Spleen (tissue), 13 donors: ENCODE data around the gene TOX3. TPM values are rescaled to one million over a fixed set of nuclear protein-coding genes. Genes with fewer than 3 reads are reported as not detected.

Experiments
- DNase-seq: peaks from one replicate; pipeline ENCODE4 v3.0.0-alpha.2; 2020
- H3K27ac ChIP-seq, 8 donors: fragments of 200-600 bp; sonication (generic) in 7 of 8; 1 replicate in 4 of 8; 2 replicates in 4 of 8; pipeline versions ENCODE4 v1.5.0 to v1.8.0; 2016 to 2021; ENCODE audit warnings: inconsistent platforms in 4 of 8, mild to moderate bottlenecking in 4 of 8, moderate library complexity in 1 of 8
- H3K27me3 ChIP-seq, 7 donors: fragments of 200-600 bp; sonication (generic) in 6 of 7; replicated peaks in 1 of 7; 1 replicate in 4 of 7; 2 replicates in 3 of 7; pipeline versions ENCODE4 v1.5.0 to v1.8.0; 2016 to 2021; ENCODE audit warnings: inconsistent platforms in 3 of 7, mild to moderate bottlenecking in 1 of 7
- H3K36me3 ChIP-seq, 6 donors: fragments of 200-600 bp; sonication (generic) in 5 of 6; 1 replicate in 4 of 6; 2 replicates in 2 of 6; pipeline versions ENCODE4 v1.5.0 to v1.8.0; 2016 to 2021; ENCODE audit warnings: inconsistent platforms in 2 of 6
- H3K4me1 ChIP-seq, 6 donors: fragments of 200-600 bp; sonication (generic) in 5 of 6; 1 replicate in 3 of 6; 2 replicates in 3 of 6; pipeline versions ENCODE4 v1.5.0 to v1.8.0; 2016 to 2021; ENCODE audit warnings: inconsistent platforms in 3 of 6
- H3K4me3 ChIP-seq, 8 donors: fragments of 200-600 bp; sonication (generic) in 7 of 8; 1 replicate in 4 of 8; 2 replicates in 4 of 8; pipeline versions ENCODE4 v1.5.0 to v1.8.0; 2016 to 2021; ENCODE audit warnings: inconsistent platforms in 4 of 8, mild to moderate bottlenecking in 4 of 8, moderate library complexity in 2 of 8
- H3K9me3 ChIP-seq, 8 donors: fragments of 200-600 bp; sonication (generic) in 7 of 8; 1 replicate in 4 of 8; 2 replicates in 4 of 8; pipeline versions ENCODE4 v1.5.0 to v1.8.0; 2016 to 2021; ENCODE audit warnings: inconsistent platforms in 4 of 8
- CTCF ChIP-seq, 11 experiments: fragments of 200-600 bp in 7 of 11; fragments of 450-650 bp in 4 of 11; sonication (generic) in 4 of 11; IDR thresholded peaks in 8 of 11; conservative IDR thresholded peaks in 3 of 11; 1 replicate in 7 of 11; 2 replicates in 4 of 11; pipeline versions ENCODE4 v1.4.0 to v1.8.0; 2016 to 2021; ENCODE audit warnings: antibody characterized with exemption in 11 of 11, inconsistent platforms in 4 of 11, mild to moderate bottlenecking in 1 of 11
- POLR2A ChIP-seq, 3 donors: fragments of 450-650 bp; IDR thresholded peaks; one replicate each; pipeline ENCODE4 v1.5.1; 2017; ENCODE audit warnings: antibody characterized with exemption in 3 of 3, mild to moderate bottlenecking in 1 of 3
- POLR2AphosphoS5 ChIP-seq, 3 donors: sonication (generic); formaldehyde crosslinking; IDR thresholded peaks; one replicate each; pipeline ENCODE4 v1.5.1; 2017; ENCODE audit warnings: antibody characterized with exemption in 3 of 3
- WGBS, 5 donors: extraction: QIAGEN DNeasy Blood & Tissue Kit in 3 of 5; methylation state at CpG; one replicate each; pipeline versions ENCODE4 v1.1.5 to v1.1.7; 2013 to 2018; 5-methylcytosine and 5-hydroxymethylcytosine counted together
- intact Hi-C: fragments of 100-400 bp; cut with DNase I; formaldehyde crosslinking; loops from one replicate; pipeline ENCODE4 v1.15.0; 2023; ENCODE audit warnings: low total_unique reads
- long read RNA-seq, 2 donors: transcript quantifications; one replicate each; lab custom pipeline, GENCODE V29; 2026
- polyA plus RNA-seq, 3 donors: library from polyadenylated mRNA; stranded (reverse); fragments of 200-250 nt; gene quantifications; one replicate each; pipeline ENCODE4 v1.2.1, GENCODE V29; 2013
- total RNA-seq, 7 donors: library from RNA; depleted of rRNA in 3 of 7; stranded (reverse); fragments of >200 nt in 3 of 7; fragmentation: NEBNext Ultra II Directional in 4 of 7; extraction: Animal tissue kit (Norgen Biotek cat#: 25700) in 4 of 7; gene quantifications; one replicate each; pipeline versions ENCODE4 v1.1.0 to v1.2.1, GENCODE V29; 2016 to 2021
- donor health status: healthy with polysubstance abuse.
- donor health status: DM: no; HTN: no; CAD: no; lungs with moderate emphysema.
- donor health status: DM: no; HTN: no; CAD: no.
- donor health status: Bipolar disorder and iron deficiency.
- donor health status: healthy.
- donor health status: DM: no; HTN: no; CAD: no.
- donor health status: DM: yes; HTN: yes; CAD: no.

Gene TOX3
- total RNA-seq (not detected), polyA plus RNA-seq (under 1 TPM in 2 of 3 donors, not detected in 1; 0.03 to 0.11 TPM)
- long read RNA-seq, donor 1 = 0 reads
- long read RNA-seq, donor 2 = 0 reads

GRCh38 chr16:52547004-52547833 is at the start of gene TOX3:
Gene TOX3, minus strand, starts transcription at chr16:52547143. Its CDS starts 420 bp downstream, at chr16:52546723.
- intact Hi-C loops = no loop called here
- Histone ChIP-seq H3K4me3 (peak within 1 kb of the TSS in 4 of 8 donors; percentile 10 to 49 (median 18)), H3K27me3 (peaks cover 0 to 80% (median 46%) of the 10 kb centered on the region in 7 donors), H3K9me3 (no peaks in the 10 kb centered on the region), H3K27ac (no peak within 1 kb of the TSS), H3K36me3 (no peaks in the 10 kb centered on the region), H3K4me1 (peaks cover 0 to 20% (median 16%) of the 10 kb centered on the region in 6 donors)
- no peak for DNase-seq
- WGBS, 5 donors = 3 to 10% (median 4%) methylated on average over 29 to 82 of the region's 83 CpGs
- TF ChIP-seq POLR2AphosphoS5 (IDR thresholded peaks at IDR 0.05) (no peak), CTCF (IDR thresholded peaks at IDR 0.05 in 8 of 11, conservative IDR thresholded peaks at IDR 0.05 in 3 of 11) (no peak), POLR2A (IDR thresholded peaks at IDR 0.05) (no peak)

GRCh38 chr16:52592778-52593177 is 45.8 kb upstream of the TOX3 start:
- H3K9me3 ChIP-seq = peaks cover 0 to 4% (median 0%) of the 10 kb centered on the region in 8 donors
- no peaks in the 10 kb centered on the region for H3K4me1 ChIP-seq
- no peak for DNase-seq
- intact Hi-C loops = no loop called here
- H3K27me3 ChIP-seq = no peaks in the 10 kb centered on the region
- WGBS, 5 donors = 54 to 64% (median 58%) methylated on average over 2 of the region's 2 CpGs
- no peak for TF ChIP-seq CTCF (IDR thresholded peaks at IDR 0.05 in 8 of 11, conservative IDR thresholded peaks at IDR 0.05 in 3 of 11)
- no peaks in the 10 kb centered on the region for H3K36me3 ChIP-seq
- no peak overlapping the region for H3K4me3 ChIP-seq
- H3K27ac ChIP-seq = no peak overlapping the region

GRCh38 chr16:52591934-52592592 is 45.1 kb upstream of the TOX3 start:
- TF ChIP-seq POLR2A (IDR thresholded peaks at IDR 0.05) = no peak
- peaks cover 0 to 4% (median 0%) of the 10 kb centered on the region in 8 donors for H3K9me3 ChIP-seq
- no peak for DNase-seq

GRCh38 chr16:52591471-52591870 is 44.5 kb upstream of the TOX3 start:
- intact Hi-C loops = no loop called here
- no peak for DNase-seq
- Histone ChIP-seq H3K27me3 (no peaks in the 10 kb centered on the region), H3K27ac (no peak overlapping the region), H3K4me1 (no peaks in the 10 kb centered on the region), H3K36me3 (no peaks in the 10 kb centered on the region), H3K9me3 (peaks cover 0 to 1% (median 0%) of the 10 kb centered on the region in 8 donors), H3K4me3 (no peak overlapping the region)
- 56 to 76% (median 70%) methylated on average over 5 of the region's 5 CpGs for WGBS, 5 donors
- TF ChIP-seq POLR2AphosphoS5 (IDR thresholded peaks at IDR 0.05) (no peak), CTCF (IDR thresholded peaks at IDR 0.05 in 8 of 11, conservative IDR thresholded peaks at IDR 0.05 in 3 of 11) (no peak), POLR2A (IDR thresholded peaks at IDR 0.05) (no peak)

More at GRCh38 chr16:52591934-52592592, 45.1 kb upstream of the TOX3 start:
- Histone ChIP-seq H3K4me3 (no peak overlapping the region), H3K36me3 (no peaks in the 10 kb centered on the region), H3K27ac (no peak overlapping the region), H3K4me1 (no peaks in the 10 kb centered on the region), H3K27me3 (no peaks in the 10 kb centered on the region)
- WGBS, 5 donors = 43 to 64% (median 48%) methylated on average over 5 of the region's 5 CpGs
- intact Hi-C loops = no loop called here
